Testis (tissue), 3 donors: ENCODE results near the gene PTPRR. TPM values are rescaled to one million over a fixed set of nuclear protein-coding genes. Genes with fewer than 3 reads are reported as not detected.

Source experiments
- DNase-seq: peaks from one replicate; pipeline ENCODE4 v3.0.0-alpha.2; 2019
- H3K27ac ChIP-seq, 2 donors: fragments of 200-600 bp; sonication (generic); one replicate each; pipeline ENCODE4 v1.5.1; 2019
- H3K27me3 ChIP-seq: fragments of 200-600 bp; sonication (generic); one replicate; pipeline ENCODE4 v1.5.1; 2019
- H3K36me3 ChIP-seq: fragments of 200-600 bp; sonication (generic); one replicate; pipeline ENCODE4 v1.5.1; 2017; ENCODE audit warnings: low read depth; ENCODE audit errors: missing control alignments
- H3K4me1 ChIP-seq: fragments of 200-600 bp; sonication (generic); one replicate; pipeline ENCODE4 v1.5.1; 2019
- H3K4me3 ChIP-seq, 2 donors: fragments of 200-600 bp; sonication (generic); one replicate each; pipeline ENCODE4 v1.5.1; 2017 to 2019
- H3K9me3 ChIP-seq: fragments of 200-600 bp; sonication (generic); one replicate; pipeline ENCODE4 v1.5.1; 2017
- CTCF ChIP-seq, 3 experiments: fragments of 450-650 bp in 2 of 3; fragments of 200-600 bp in 1 of 3; sonication (generic) in 1 of 3; IDR thresholded peaks; one replicate each; pipeline ENCODE4 v1.5.1; 2016 to 2019; ENCODE audit warnings: antibody characterized with exemption in 3 of 3, mild to moderate bottlenecking in 2 of 3, moderate library complexity in 1 of 3
- POLR2A ChIP-seq: fragments of 450-650 bp; IDR thresholded peaks from one replicate; pipeline ENCODE4 v1.6.1; 2017; ENCODE audit warnings: antibody characterized with exemption, mild to moderate bottlenecking, moderate library complexity
- WGBS, 2 donors: methylation state at CpG; one replicate each; pipeline ENCODE4 v1.1.5; 2018; 5-methylcytosine and 5-hydroxymethylcytosine counted together
- intact Hi-C: fragments of 100-400 bp; cut with DNase I; formaldehyde crosslinking; loops from one replicate; pipeline ENCODE4 v1.15.1; 2023; ENCODE audit warnings: low total_unique reads
- polyA plus RNA-seq: library from polyadenylated mRNA; stranded (reverse); fragments of 350-450 nt; fragmentation: Illumina TruSeq; extraction: RNeasy Lipid Tissue Mini Kit (QIAGEN cat#74804); gene quantifications from one replicate; pipeline ENCODE4 v1.2.3, GENCODE V29; 2014; ENCODE audit warnings: low read depth, low replicate concordance; ENCODE audit not compliant: insufficient read depth
- total RNA-seq, 2 donors: library from RNA; depleted of rRNA; stranded (reverse); fragments of >200 nt; gene quantifications; one replicate each; pipeline ENCODE4 v1.2.3, GENCODE V29; 2016

The PTPRR gene
- total and polyA plus RNA-seq, 3 donors from 2014 or later: 0.16 to 0.43 (median 0.24) TPM

- intact Hi-C loops: no loop called here
- Histone ChIP-seq H3K36me3 (no peaks in the 10 kb centered on the region), H3K27ac (no peak overlapping the region), H3K4me3 (no peak overlapping the region), H3K27me3 (no peaks in the 10 kb centered on the region), H3K9me3 (no peaks in the 10 kb centered on the region), H3K4me1 (no peaks in the 10 kb centered on the region)
- no peak for DNase-seq
- 83 to 85% methylated on average over 4 to 5 of the region's 5 CpGs for WGBS, 2 donors
- TF ChIP-seq CTCF (IDR thresholded peaks at IDR 0.05) (no peak), POLR2A (no peak)
Measured at GRCh38 chr12:70619471-70620152, 300.9 kb downstream of the PTPRR start.

GRCh38 chr12:70618371-70618770 is 302.2 kb downstream of the PTPRR start:
- H3K4me1 ChIP-seq: no peaks in the 10 kb centered on the region
- no peaks in the 10 kb centered on the region for H3K27me3 ChIP-seq
- TF ChIP-seq CTCF (IDR thresholded peaks at IDR 0.05) (no peak), POLR2A (no peak)
- no peak for DNase-seq
- no peaks in the 10 kb centered on the region for H3K36me3 ChIP-seq
- H3K4me3 ChIP-seq: no peak overlapping the region
- intact Hi-C loops: no loop called here
- WGBS, 2 donors: 90 to 94% methylated on average over 4 of the region's 4 CpGs
- no peaks in the 10 kb centered on the region for H3K9me3 ChIP-seq
- H3K27ac ChIP-seq: no peak overlapping the region

GRCh38 chr12:70617450-70617849 is 303.1 kb downstream of the PTPRR start:
- WGBS, 2 donors: 54 to 68% methylated on average over 4 of the region's 4 CpGs
- Histone ChIP-seq H3K36me3 (no peaks in the 10 kb centered on the region), H3K27ac (no peak overlapping the region), H3K4me1 (no peaks in the 10 kb centered on the region), H3K9me3 (no peaks in the 10 kb centered on the region), H3K27me3 (no peaks in the 10 kb centered on the region), H3K4me3 (no peak overlapping the region)
- DNase-seq: no peak
- TF ChIP-seq POLR2A (no peak), CTCF (IDR thresholded peaks at IDR 0.05) (no peak)
- intact Hi-C loops: no loop called here

- H3K4me1 ChIP-seq: no peaks in the 10 kb centered on the region
- intact Hi-C loops: no loop called here
Measured at GRCh38 chr12:70615174-70615866, 305.2 kb downstream of the PTPRR start.

More at GRCh38 chr12:70615174-70615866, 305.2 kb downstream of the PTPRR start:
- TF ChIP-seq POLR2A (no peak), CTCF (IDR thresholded peaks at IDR 0.05) (no peak)
- DNase-seq: no peak
- H3K4me3 ChIP-seq: no peak overlapping the region
- H3K27ac ChIP-seq: no peak overlapping the region
- no peaks in the 10 kb centered on the region for H3K9me3 ChIP-seq
- WGBS, 2 donors: 60 to 67% methylated on average over 5 of the region's 5 CpGs
- H3K27me3 ChIP-seq: no peaks in the 10 kb centered on the region
- H3K36me3 ChIP-seq: no peaks in the 10 kb centered on the region
